ENCODE results near the gene C11orf98. TPM values are rescaled to one million over a fixed set of nuclear protein-coding genes. Genes with fewer than 3 reads are reported as not detected.

The C11orf98 gene
- 73.6 TPM for total RNA-seq (ENCODE audit: unreplicated experiment)
- long read RNA-seq, transcript C11orf98-203 (3 exons, 774 nt) = minor isoform, 13 of 52 reads
- long read RNA-seq, transcript C11orf98-201 (4 exons, 654 nt) = major isoform, 38 of 52 reads
- long read RNA-seq, partial matches to known transcripts = 0 of 52 reads
- long read RNA-seq, other reads (novel, unspliced or antisense) = 0 of 52 reads

- H3K27me3 Mint-ChIP-seq (ENCODE audit: unreplicated experiment) = peaks cover 4% of the 10 kb centered on the region
- TF ChIP-seq CTCF (IDR thresholded peaks at IDR 0.05; ENCODE audit: partially characterized antibody, unreplicated experiment) = no peak
- peaks cover 10% of the 10 kb centered on the region for H3K4me1 Mint-ChIP-seq (ENCODE audit: low read depth, unreplicated experiment)
- peaks cover 13% of the 10 kb centered on the region for H3K9me3 Mint-ChIP-seq (ENCODE audit: unreplicated experiment)
- peak; percentile 97 for DNase-seq
- H3K36me3 Mint-ChIP-seq (ENCODE audit: unreplicated experiment) = no peaks in the 10 kb centered on the region
- peak within 1 kb of the TSS; percentile 96 for H3K4me3 Mint-ChIP-seq (ENCODE audit: unreplicated experiment)
- peak within 1 kb of the TSS; percentile 94 for H3K27ac Mint-ChIP-seq (ENCODE audit: unreplicated experiment)
These were observed at the start of gene C11orf98, which contains the start of gene CSKMT for GRCh38 chr11:62665075-62665598. C11orf98 (minus strand) TSS chr11:62665210; CDS start chr11:62665169, 41 bp downstream. CSKMT (plus strand) TSS chr11:62665312; CDS start chr11:62665880, 568 bp downstream.

DNA sequence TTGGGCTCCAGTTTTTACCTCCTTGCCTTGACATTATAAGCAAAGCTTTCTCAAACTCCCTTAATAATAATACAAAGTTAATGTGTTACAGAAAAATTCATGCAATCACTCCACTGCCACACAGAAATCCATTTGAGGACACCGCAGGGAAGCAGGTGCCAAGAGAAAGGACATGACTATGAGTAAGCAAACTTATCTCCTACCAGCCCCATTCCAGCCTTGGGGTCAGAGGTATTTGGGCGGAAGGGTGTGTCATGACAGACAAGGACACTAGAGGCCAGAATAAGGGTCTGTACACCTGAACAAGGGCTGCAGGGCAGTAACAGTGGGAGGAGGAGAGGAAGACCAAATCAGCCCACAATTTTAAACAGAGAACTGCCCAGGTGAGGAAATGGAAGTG is 48.3 kb upstream of the C11orf98 start:
- Mint-ChIP-seq H3K27ac (ENCODE audit: unreplicated experiment) (peak overlapping the region; percentile 64), H3K27me3 (ENCODE audit: unreplicated experiment) (peaks cover 6% of the 10 kb centered on the region), H3K9me3 (ENCODE audit: unreplicated experiment) (peaks cover 14% of the 10 kb centered on the region), H3K36me3 (ENCODE audit: unreplicated experiment) (peaks cover 5% of the 10 kb centered on the region), H3K4me3 (ENCODE audit: unreplicated experiment) (no peak overlapping the region), H3K4me1 (ENCODE audit: low read depth, unreplicated experiment) (peaks cover 8% of the 10 kb centered on the region)
- TF ChIP-seq CTCF (IDR thresholded peaks at IDR 0.05; ENCODE audit: partially characterized antibody, unreplicated experiment) = no peak
- DNase-seq = no peak

DNA sequence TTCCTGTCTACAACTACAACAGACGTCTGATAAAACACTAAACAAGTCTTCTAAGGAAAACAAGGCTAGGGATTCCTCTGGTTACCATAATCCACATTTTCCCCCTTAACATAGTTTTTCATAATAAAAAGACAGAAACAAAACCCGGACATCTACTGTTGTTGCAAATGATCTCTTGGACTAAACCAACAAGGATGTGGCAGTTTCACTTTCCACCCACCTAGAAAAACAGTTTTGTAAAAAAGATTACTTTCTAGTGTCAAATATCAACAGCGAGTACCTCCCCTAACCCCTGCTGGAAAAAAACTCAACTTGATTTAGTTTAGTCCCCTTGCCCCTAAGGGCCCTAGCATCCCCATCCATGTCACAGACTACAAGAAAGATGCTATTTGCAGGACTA is 47.9 kb upstream of the C11orf98 start:
- H3K4me1 Mint-ChIP-seq (ENCODE audit: low read depth, unreplicated experiment) = peaks cover 6% of the 10 kb centered on the region
- no peak for DNase-seq
- no peaks in the 10 kb centered on the region for H3K36me3 Mint-ChIP-seq (ENCODE audit: unreplicated experiment)
- no peak for TF ChIP-seq CTCF (IDR thresholded peaks at IDR 0.05; ENCODE audit: partially characterized antibody, unreplicated experiment)
- H3K27ac Mint-ChIP-seq (ENCODE audit: unreplicated experiment) = peak overlapping the region; percentile 15
- peaks cover 12% of the 10 kb centered on the region for H3K9me3 Mint-ChIP-seq (ENCODE audit: unreplicated experiment)
- peaks cover 6% of the 10 kb centered on the region for H3K27me3 Mint-ChIP-seq (ENCODE audit: unreplicated experiment)
- H3K4me3 Mint-ChIP-seq (ENCODE audit: unreplicated experiment) = no peak overlapping the region

GRCh38 chr11:62712276-62712812 is 47.3 kb upstream of the C11orf98 start:
- Mint-ChIP-seq H3K27me3 (ENCODE audit: unreplicated experiment) (peaks cover 8% of the 10 kb centered on the region), H3K4me1 (ENCODE audit: low read depth, unreplicated experiment) (peaks cover 6% of the 10 kb centered on the region), H3K27ac (ENCODE audit: unreplicated experiment) (peak overlapping the region; percentile 8), H3K9me3 (ENCODE audit: unreplicated experiment) (peaks cover 13% of the 10 kb centered on the region), H3K4me3 (ENCODE audit: unreplicated experiment) (no peak overlapping the region), H3K36me3 (ENCODE audit: unreplicated experiment) (no peaks in the 10 kb centered on the region)
- no peak for TF ChIP-seq CTCF (IDR thresholded peaks at IDR 0.05; ENCODE audit: partially characterized antibody, unreplicated experiment)
- DNase-seq = no peak

GRCh38 chr11:62710001-62710345 is 45.0 kb upstream of the C11orf98 start:
- Mint-ChIP-seq H3K27me3 (ENCODE audit: unreplicated experiment) (peaks cover 17% of the 10 kb centered on the region), H3K9me3 (ENCODE audit: unreplicated experiment) (peaks cover 28% of the 10 kb centered on the region), H3K27ac (ENCODE audit: unreplicated experiment) (peak overlapping the region; percentile 99), H3K4me1 (ENCODE audit: low read depth, unreplicated experiment) (peaks cover 8% of the 10 kb centered on the region), H3K36me3 (ENCODE audit: unreplicated experiment) (no peaks in the 10 kb centered on the region), H3K4me3 (ENCODE audit: unreplicated experiment) (peak overlapping the region; percentile 98)
- DNase-seq = no peak
- no peak for TF ChIP-seq CTCF (IDR thresholded peaks at IDR 0.05; ENCODE audit: partially characterized antibody, unreplicated experiment)
